Neural cell (in vitro differentiated cells): ENCODE data around the gene SOX18.

Source experiments
- EP300 ChIP-seq: fragments of 450-650 bp; conservative IDR thresholded peaks from 2 replicates; pipeline ENCODE4 v1.6.1; 2014; ENCODE audit warnings: antibody characterized with exemption, mild to moderate bottlenecking, moderate library complexity; ENCODE audit not compliant: poor library complexity, severe bottlenecking
- EZH2 ChIP-seq: fragments of 200-600, 300-800 bp; shearing (Covaris generic), sonication (generic); IDR thresholded peaks from 2 replicates; pipeline ENCODE4 v1.6.1; 2014; ENCODE audit warnings: antibody characterized with exemption, low read length, borderline replicate concordance, mild to moderate bottlenecking; ENCODE audit not compliant: insufficient read depth, poor library complexity, severe bottlenecking
- MXI1 ChIP-seq: fragments of 450-650 bp; conservative IDR thresholded peaks from 2 replicates; pipeline ENCODE4 v1.6.1; 2014; ENCODE audit warnings: antibody characterized with exemption, mild to moderate bottlenecking; ENCODE audit not compliant: poor library complexity, severe bottlenecking
- POLR2AphosphoS5 ChIP-seq: IDR thresholded peaks from 2 replicates; pipeline ENCODE4 v1.6.1; 2012
- RAD21 ChIP-seq: fragments of 450-650 bp; conservative IDR thresholded peaks from 2 replicates; pipeline ENCODE4 v1.6.1; 2014; ENCODE audit warnings: antibody characterized with exemption, mild to moderate bottlenecking, moderate library complexity
- SMC3 ChIP-seq: fragments of 450-650 bp; conservative IDR thresholded peaks from 2 replicates; pipeline ENCODE4 v1.6.1; 2014; ENCODE audit warnings: antibody characterized with exemption, mild to moderate bottlenecking, moderate library complexity; ENCODE audit not compliant: poor library complexity
- TAF1 ChIP-seq: IDR thresholded peaks from 2 replicates; pipeline ENCODE4 v1.6.1; 2012; ENCODE audit warnings: low read depth
- TF ChIP-seq, protein P1 (sequence below): fragments of 450-650 bp; IDR thresholded peaks from 2 replicates; pipeline ENCODE4 v1.5.1; 2014; ENCODE audit warnings: antibody characterized with exemption, mild to moderate bottlenecking, moderate library complexity; ENCODE audit not compliant: poor library complexity, severe bottlenecking
- TF ChIP-seq, protein P2 (sequence below): IDR thresholded peaks from 2 replicates; pipeline ENCODE4 v1.6.1; 2012; ENCODE audit warnings: borderline replicate concordance

DNA sequence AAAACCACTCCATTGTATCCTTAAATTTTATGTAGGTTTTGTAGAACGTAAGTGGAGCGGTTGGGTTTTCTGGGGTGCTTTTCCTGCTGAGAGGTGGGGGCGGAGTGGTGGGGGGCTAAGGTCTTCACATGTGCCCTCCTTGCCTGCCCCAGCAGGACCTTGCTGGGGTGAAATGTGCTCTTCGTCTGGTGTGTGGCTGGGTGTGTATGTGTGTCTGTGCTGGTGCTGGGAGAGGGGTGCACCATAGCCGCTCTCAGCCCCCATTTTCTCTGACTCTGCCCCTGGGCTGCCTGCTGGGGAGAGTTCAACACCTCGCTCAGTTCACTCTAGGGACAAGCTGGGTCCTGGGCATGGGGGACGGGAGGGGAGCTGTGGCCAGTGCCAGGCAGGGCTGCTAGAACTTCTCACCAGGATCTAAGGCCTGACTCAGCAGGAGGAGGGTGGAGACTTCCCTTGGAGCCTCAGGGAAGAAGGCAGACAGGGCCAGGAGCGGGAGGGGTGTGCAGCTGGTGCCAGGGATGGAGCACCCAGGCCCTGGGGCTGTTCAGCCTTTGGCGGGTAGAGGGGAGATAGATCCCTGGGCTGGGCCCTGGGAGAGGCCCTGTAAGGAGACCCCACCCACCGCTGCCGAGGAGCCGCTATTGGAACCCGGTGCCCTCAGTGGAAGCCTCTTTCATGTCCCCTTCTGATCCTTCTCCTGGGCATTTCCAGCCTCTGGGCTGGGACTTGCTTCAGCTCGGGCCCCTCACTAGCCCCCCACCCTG is 4.8 kb downstream of the SOX18 start:
- TF ChIP-seq EZH2 (no peak), POLR2AphosphoS5 (no peak), TAF1 (no peak), EP300 (no peak), SMC3 (no peak), RAD21 (no peak), MXI1 (no peak)
- TF ChIP-seq, protein P1, sequence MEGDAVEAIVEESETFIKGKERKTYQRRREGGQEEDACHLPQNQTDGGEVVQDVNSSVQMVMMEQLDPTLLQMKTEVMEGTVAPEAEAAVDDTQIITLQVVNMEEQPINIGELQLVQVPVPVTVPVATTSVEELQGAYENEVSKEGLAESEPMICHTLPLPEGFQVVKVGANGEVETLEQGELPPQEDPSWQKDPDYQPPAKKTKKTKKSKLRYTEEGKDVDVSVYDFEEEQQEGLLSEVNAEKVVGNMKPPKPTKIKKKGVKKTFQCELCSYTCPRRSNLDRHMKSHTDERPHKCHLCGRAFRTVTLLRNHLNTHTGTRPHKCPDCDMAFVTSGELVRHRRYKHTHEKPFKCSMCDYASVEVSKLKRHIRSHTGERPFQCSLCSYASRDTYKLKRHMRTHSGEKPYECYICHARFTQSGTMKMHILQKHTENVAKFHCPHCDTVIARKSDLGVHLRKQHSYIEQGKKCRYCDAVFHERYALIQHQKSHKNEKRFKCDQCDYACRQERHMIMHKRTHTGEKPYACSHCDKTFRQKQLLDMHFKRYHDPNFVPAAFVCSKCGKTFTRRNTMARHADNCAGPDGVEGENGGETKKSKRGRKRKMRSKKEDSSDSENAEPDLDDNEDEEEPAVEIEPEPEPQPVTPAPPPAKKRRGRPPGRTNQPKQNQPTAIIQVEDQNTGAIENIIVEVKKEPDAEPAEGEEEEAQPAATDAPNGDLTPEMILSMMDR = no peak
- TF ChIP-seq, protein P2, sequence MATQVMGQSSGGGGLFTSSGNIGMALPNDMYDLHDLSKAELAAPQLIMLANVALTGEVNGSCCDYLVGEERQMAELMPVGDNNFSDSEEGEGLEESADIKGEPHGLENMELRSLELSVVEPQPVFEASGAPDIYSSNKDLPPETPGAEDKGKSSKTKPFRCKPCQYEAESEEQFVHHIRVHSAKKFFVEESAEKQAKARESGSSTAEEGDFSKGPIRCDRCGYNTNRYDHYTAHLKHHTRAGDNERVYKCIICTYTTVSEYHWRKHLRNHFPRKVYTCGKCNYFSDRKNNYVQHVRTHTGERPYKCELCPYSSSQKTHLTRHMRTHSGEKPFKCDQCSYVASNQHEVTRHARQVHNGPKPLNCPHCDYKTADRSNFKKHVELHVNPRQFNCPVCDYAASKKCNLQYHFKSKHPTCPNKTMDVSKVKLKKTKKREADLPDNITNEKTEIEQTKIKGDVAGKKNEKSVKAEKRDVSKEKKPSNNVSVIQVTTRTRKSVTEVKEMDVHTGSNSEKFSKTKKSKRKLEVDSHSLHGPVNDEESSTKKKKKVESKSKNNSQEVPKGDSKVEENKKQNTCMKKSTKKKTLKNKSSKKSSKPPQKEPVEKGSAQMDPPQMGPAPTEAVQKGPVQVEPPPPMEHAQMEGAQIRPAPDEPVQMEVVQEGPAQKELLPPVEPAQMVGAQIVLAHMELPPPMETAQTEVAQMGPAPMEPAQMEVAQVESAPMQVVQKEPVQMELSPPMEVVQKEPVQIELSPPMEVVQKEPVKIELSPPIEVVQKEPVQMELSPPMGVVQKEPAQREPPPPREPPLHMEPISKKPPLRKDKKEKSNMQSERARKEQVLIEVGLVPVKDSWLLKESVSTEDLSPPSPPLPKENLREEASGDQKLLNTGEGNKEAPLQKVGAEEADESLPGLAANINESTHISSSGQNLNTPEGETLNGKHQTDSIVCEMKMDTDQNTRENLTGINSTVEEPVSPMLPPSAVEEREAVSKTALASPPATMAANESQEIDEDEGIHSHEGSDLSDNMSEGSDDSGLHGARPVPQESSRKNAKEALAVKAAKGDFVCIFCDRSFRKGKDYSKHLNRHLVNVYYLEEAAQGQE = no peak
